Cortex of kidney (tissue), 1 donor: ENCODE results near the gene TOPBP1.

ENCODE experiments used
- DNase-seq: peaks from one replicate; lab custom pipeline; 2025; lab: John Stamatoyannopoulos, UW

Gene TOPBP1

GRCh38 chr3:133607816-133608215 is 53.9 kb downstream of the TOPBP1 start:
- DNase-seq: no peak

GRCh38 chr3:133606902-133607301 is 54.8 kb downstream of the TOPBP1 start:
- no peak for DNase-seq

GRCh38 chr3:133606342-133606741 is 55.4 kb downstream of the TOPBP1 start:
- DNase-seq: no peak

GRCh38 chr3:133600572-133601081 is 61.1 kb downstream of the TOPBP1 start:
- DNase-seq: no peak

GRCh38 chr3:133599280-133599679 is 62.5 kb downstream of the TOPBP1 start:
- DNase-seq: no peak

- DNase-seq: no peak
These were observed 63.3 kb downstream of the TOPBP1 start for GRCh38 chr3:133598405-133598804.

- DNase-seq: no peak
These were observed 66.4 kb downstream of the TOPBP1 start for GRCh38 chr3:133595341-133595740.

- no peak for DNase-seq
These were observed 68.5 kb downstream of the TOPBP1 start for GRCh38 chr3:133593243-133593642.

GRCh38 chr3:133592843-133593242 is 68.9 kb downstream of the TOPBP1 start:
- DNase-seq: no peak

GRCh38 chr3:133591271-133591742 is 70.4 kb downstream of the TOPBP1 start:
- DNase-seq: no peak

- no peak for DNase-seq
These were observed 72.2 kb downstream of the TOPBP1 start for GRCh38 chr3:133589503-133589902.

GRCh38 chr3:133588784-133589465 is 72.8 kb downstream of the TOPBP1 start:
- no peak for DNase-seq

- no peak for DNase-seq
These were observed 73.7 kb downstream of the TOPBP1 start for GRCh38 chr3:133588035-133588434.

- no peak for DNase-seq
These were observed 78.3 kb downstream of the TOPBP1 start for GRCh38 chr3:133583396-133583795.

GRCh38 chr3:133578548-133579191 is 83.1 kb downstream of the TOPBP1 start:
- no peak for DNase-seq

- DNase-seq: no peak
These were observed 85.6 kb downstream of the TOPBP1 start for GRCh38 chr3:133576169-133576568.

- DNase-seq: no peak
These were observed 86.7 kb downstream of the TOPBP1 start for GRCh38 chr3:133575086-133575485.

GRCh38 chr3:133574260-133574881 is 87.4 kb downstream of the TOPBP1 start:
- DNase-seq: no peak

- no peak for DNase-seq
These were observed 88.0 kb downstream of the TOPBP1 start, which contains the start of gene CDV3 for GRCh38 chr3:133573629-133574194. Gene CDV3 (plus strand): TSS chr3:133573686. CDS start chr3:133574045, 359 bp downstream.

GRCh38 chr3:133573054-133573628 is 88.6 kb downstream of the TOPBP1 start:
- no peak for DNase-seq

- no peak for DNase-seq
These were observed 89.3 kb downstream of the TOPBP1 start for GRCh38 chr3:133572158-133573053.
